ENCODE results near the gene AFF3. TPM values are rescaled to one million over a fixed set of nuclear protein-coding genes. Genes with fewer than 3 reads are reported as not detected.

The AFF3 gene
- total RNA-seq, 1 experiment from 2014 or later = 0.42 TPM

DNA sequence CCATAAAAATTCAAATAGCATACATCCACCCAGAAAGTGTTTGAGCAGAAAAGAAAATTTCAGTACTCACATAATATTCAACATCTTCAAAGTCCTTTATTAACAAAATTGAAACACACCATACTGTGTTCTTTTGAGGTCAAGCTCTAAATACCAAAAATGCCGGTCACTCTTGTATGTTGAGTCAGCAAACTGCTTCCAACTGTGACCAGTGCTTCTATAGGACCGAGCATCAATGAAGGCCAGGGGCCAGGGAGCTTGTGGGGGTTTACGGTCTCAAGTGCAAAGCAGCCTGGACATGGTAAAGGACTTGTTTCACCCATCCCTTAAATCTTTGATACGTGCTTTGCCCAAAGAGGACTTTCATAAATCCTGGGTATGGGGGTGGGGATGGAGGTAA lies 539.9 kb downstream of the AFF3 start:
- intact Hi-C loops (cut with micrococcal nuclease) = no loop called here
- H3K4me1 Mint-ChIP-seq (ENCODE audit: insufficient read depth, unreplicated experiment) = no peaks in the 10 kb centered on the region
- peak; percentile 6 for DNase-seq (ENCODE audit: unreplicated experiment)
- TF ChIP-seq, protein P1, sequence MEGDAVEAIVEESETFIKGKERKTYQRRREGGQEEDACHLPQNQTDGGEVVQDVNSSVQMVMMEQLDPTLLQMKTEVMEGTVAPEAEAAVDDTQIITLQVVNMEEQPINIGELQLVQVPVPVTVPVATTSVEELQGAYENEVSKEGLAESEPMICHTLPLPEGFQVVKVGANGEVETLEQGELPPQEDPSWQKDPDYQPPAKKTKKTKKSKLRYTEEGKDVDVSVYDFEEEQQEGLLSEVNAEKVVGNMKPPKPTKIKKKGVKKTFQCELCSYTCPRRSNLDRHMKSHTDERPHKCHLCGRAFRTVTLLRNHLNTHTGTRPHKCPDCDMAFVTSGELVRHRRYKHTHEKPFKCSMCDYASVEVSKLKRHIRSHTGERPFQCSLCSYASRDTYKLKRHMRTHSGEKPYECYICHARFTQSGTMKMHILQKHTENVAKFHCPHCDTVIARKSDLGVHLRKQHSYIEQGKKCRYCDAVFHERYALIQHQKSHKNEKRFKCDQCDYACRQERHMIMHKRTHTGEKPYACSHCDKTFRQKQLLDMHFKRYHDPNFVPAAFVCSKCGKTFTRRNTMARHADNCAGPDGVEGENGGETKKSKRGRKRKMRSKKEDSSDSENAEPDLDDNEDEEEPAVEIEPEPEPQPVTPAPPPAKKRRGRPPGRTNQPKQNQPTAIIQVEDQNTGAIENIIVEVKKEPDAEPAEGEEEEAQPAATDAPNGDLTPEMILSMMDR (IDR thresholded peaks at IDR 0.05; ENCODE audit: unreplicated experiment) = no peak
- H3K9me3 Mint-ChIP-seq (ENCODE audit: unreplicated experiment) = no peaks in the 10 kb centered on the region
- no peak overlapping the region for H3K27ac Mint-ChIP-seq (ENCODE audit: low read depth, unreplicated experiment)
- H3K36me3 Mint-ChIP-seq (ENCODE audit: insufficient read depth, unreplicated experiment) = peaks cover 6% of the 10 kb centered on the region
- no peak overlapping the region for H3K4me3 Mint-ChIP-seq (ENCODE audit: unreplicated experiment)
- peaks cover 38% of the 10 kb centered on the region for H3K27me3 Mint-ChIP-seq (ENCODE audit: insufficient read depth, unreplicated experiment)
- ChIA-PET POLR2A (interaction anchor here (0.6 kb wide), 1 partner anchor 766 kb away, joined by 3 read pairs; no protein-coding TSS in a partner anchor), CTCF (no interaction called here)
- BruUV-seq (replicated peaks) = no TSS peak

DNA sequence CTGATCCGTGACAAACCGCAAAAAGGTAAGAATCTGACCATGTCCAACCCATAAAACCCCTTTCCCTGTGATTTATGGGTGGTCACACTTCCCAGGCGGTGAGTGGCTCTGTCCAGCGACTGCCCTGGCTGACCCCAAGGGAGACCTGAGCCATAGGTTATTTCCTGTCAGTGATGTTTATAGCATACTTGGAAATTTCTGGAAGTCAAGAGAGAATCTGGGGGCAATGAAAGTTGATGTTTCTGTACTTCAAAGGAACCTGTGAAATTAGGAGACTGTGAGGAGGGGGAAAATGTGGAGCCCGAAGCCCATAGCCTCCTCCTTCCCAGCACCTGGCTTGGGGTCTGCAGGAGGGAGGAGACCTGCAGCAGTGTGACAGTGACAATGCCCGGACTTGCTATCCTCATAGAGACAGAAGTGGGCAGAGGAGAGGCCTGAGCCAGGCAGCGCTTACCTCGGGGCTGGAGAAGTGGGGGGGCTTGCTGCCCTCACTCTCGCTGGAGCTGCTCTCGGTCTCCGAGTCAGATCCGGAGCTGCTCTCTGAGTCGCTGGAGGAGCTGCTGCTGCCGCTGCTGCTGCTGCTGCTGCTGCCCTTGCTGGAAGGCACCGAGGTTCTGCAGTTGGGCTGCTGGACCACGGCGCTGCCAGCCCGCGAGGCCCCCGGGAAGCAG lies 541.3 kb downstream of the AFF3 start:
- peaks cover 46% of the 10 kb centered on the region for H3K27me3 Mint-ChIP-seq (ENCODE audit: insufficient read depth, unreplicated experiment)
- ChIA-PET CTCF (interaction anchor here (0.6 kb wide), 1 partner anchor 10 kb away, joined by 3 read pairs; no protein-coding TSS in a partner anchor), POLR2A (no interaction called here)
- no TSS peak for BruUV-seq (replicated peaks)
- peaks cover 6% of the 10 kb centered on the region for H3K36me3 Mint-ChIP-seq (ENCODE audit: insufficient read depth, unreplicated experiment)
- TF ChIP-seq, protein P1 (IDR thresholded peaks at IDR 0.05; ENCODE audit: unreplicated experiment) = no peak
- no peaks in the 10 kb centered on the region for H3K9me3 Mint-ChIP-seq (ENCODE audit: unreplicated experiment)
- intact Hi-C loops (cut with micrococcal nuclease) = no loop called here
- no peak overlapping the region for H3K4me3 Mint-ChIP-seq (ENCODE audit: unreplicated experiment)
- H3K27ac Mint-ChIP-seq (ENCODE audit: low read depth, unreplicated experiment) = no peak overlapping the region
- H3K4me1 Mint-ChIP-seq (ENCODE audit: insufficient read depth, unreplicated experiment) = no peaks in the 10 kb centered on the region
- DNase-seq (ENCODE audit: unreplicated experiment) = no peak

DNA sequence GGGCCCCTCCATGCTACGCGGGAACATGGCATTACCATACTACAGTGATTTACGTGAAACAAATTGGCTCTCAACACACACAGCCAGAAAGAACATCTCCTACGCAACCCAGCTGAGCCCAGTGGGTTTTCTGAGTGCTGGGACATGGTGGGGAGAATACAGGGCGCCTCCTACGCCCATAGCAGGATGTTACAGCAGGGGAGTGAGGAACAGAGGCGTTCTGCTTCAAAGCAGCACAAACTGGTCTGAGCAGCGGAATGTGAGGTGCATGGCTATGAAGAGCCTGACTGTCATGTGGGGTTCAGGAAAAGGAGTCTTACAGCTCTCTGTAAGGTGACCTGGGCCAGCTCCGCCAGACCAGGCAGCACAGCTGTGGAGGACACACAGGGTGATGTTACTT lies 543.9 kb downstream of the AFF3 start:
- Mint-ChIP-seq H3K27ac (ENCODE audit: low read depth, unreplicated experiment) (no peak overlapping the region), H3K4me3 (ENCODE audit: unreplicated experiment) (no peak overlapping the region), H3K4me1 (ENCODE audit: insufficient read depth, unreplicated experiment) (no peaks in the 10 kb centered on the region), H3K9me3 (ENCODE audit: unreplicated experiment) (no peaks in the 10 kb centered on the region), H3K27me3 (ENCODE audit: insufficient read depth, unreplicated experiment) (peaks cover 46% of the 10 kb centered on the region), H3K36me3 (ENCODE audit: insufficient read depth, unreplicated experiment) (no peaks in the 10 kb centered on the region)
- intact Hi-C loops (cut with micrococcal nuclease) = no loop called here
- ChIA-PET POLR2A (no interaction called here), CTCF (no interaction called here)
- DNase-seq (ENCODE audit: unreplicated experiment) = no peak
- no TSS peak for BruUV-seq (replicated peaks)
- TF ChIP-seq, protein P1 (IDR thresholded peaks at IDR 0.05; ENCODE audit: unreplicated experiment) = no peak

DNA sequence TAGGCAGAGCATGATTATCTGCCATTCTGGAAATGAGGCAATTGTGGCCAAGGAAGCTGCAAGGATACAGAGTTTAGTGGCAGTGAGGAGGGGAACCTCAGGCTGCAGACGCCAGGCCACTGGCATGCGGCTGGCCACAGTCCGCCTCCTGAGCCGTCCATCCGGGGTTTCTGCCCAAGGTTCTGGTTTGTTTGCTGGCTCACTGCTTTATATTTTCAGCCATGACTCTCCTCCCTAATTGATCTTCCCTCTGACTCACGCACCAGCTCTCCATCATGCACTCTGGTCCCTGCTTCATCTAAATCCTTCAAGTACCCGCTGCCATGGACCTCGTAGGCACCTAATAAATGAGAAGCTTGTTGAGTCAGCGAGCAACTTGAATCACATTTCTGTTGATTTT lies 544.8 kb downstream of the AFF3 start:
- TF ChIP-seq, protein P1 (IDR thresholded peaks at IDR 0.05; ENCODE audit: unreplicated experiment) = no peak
- no TSS peak for BruUV-seq (replicated peaks)
- H3K36me3 Mint-ChIP-seq (ENCODE audit: insufficient read depth, unreplicated experiment) = no peaks in the 10 kb centered on the region
- peaks cover 46% of the 10 kb centered on the region for H3K27me3 Mint-ChIP-seq (ENCODE audit: insufficient read depth, unreplicated experiment)
- no peak overlapping the region for H3K27ac Mint-ChIP-seq (ENCODE audit: low read depth, unreplicated experiment)
- POLR2A ChIA-PET = no interaction called here
- H3K4me1 Mint-ChIP-seq (ENCODE audit: insufficient read depth, unreplicated experiment) = no peaks in the 10 kb centered on the region
- no peak overlapping the region for H3K4me3 Mint-ChIP-seq (ENCODE audit: unreplicated experiment)
- CTCF ChIA-PET = no interaction called here
- no peaks in the 10 kb centered on the region for H3K9me3 Mint-ChIP-seq (ENCODE audit: unreplicated experiment)
- no peak for DNase-seq (ENCODE audit: unreplicated experiment)
- intact Hi-C loops (cut with micrococcal nuclease) = no loop called here
